Stimulated activated CD4-positive, alpha-beta T cell treated with anti-CD3 and anti-CD28 coated beads, Interleukin-4, amount 100 ng/mL, for 4 hours (primary cell): ENCODE measurements around the gene PALLD.

Source experiments
- DNase-seq, 2 experiments: peaks; one replicate each; pipeline ENCODE4 v3.0.0-alpha.2; 2020

PALLD gene

DNA sequence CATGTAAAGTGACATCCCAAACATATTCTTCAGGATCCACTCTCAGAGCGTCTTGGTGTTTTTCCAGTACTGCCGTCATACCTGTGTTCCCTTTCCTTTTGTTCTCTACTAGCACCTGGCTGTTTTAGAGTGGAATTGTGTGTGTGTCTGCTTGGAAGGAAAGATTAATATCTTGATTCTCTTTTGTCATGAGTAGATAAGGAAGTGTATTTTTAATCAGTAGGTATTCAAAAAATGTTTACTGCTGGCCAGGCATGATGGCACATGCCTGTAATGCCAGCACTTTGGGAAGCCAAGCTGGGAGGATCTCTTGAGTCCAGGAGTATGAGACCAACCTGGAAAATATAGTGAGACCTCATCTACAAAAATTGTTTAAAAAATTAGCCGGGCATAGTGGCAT is 314.4 kb downstream of the PALLD start:
- DNase-seq, result no peak

DNA sequence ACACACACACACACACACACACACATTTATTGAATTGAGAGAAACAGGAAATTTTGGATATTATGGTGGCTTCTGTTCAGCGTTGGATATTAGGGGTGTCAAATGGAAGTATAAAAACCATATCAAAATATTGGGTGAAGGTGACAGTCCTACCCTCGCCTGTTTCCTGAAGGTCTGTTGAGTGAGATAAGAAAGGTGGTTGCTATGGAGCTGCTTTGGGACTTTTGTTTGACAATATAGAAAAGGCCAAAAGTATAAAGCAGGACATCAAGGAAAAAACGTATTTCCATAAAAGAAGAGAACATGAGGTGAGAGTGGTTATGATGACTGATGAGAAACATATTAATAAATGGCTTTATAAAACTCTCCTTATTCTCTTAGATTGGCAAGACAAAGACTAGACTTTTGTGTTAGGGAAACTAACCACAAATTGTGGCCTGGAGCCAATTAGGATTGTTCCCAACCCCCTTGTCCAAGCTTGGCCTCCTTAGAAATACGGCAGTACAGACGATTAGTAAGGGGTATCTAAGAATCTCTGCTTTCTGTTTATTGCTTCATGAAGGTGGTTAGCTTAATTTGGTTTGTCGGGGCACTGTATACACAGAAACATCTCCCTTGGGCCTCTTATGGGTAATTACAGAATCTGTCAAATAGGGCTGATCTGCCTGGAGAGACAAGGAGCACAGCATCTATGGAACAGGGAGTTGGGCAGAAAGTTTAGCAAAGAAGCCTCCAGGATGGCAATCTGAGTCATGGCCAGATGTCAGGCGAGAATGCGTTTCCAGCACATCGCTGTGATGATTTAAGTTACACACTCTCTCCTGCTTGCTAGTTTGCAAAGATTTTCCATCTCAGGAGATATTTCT is 315.2 kb downstream of the PALLD start:
- no peak for DNase-seq

- DNase-seq, result no peak
Observed at GRCh38 chr4:168812806-168813205, 316.0 kb downstream of the PALLD start.

- DNase-seq, result no peak
Observed at GRCh38 chr4:168813890-168814289, 317.0 kb downstream of the PALLD start.

DNA sequence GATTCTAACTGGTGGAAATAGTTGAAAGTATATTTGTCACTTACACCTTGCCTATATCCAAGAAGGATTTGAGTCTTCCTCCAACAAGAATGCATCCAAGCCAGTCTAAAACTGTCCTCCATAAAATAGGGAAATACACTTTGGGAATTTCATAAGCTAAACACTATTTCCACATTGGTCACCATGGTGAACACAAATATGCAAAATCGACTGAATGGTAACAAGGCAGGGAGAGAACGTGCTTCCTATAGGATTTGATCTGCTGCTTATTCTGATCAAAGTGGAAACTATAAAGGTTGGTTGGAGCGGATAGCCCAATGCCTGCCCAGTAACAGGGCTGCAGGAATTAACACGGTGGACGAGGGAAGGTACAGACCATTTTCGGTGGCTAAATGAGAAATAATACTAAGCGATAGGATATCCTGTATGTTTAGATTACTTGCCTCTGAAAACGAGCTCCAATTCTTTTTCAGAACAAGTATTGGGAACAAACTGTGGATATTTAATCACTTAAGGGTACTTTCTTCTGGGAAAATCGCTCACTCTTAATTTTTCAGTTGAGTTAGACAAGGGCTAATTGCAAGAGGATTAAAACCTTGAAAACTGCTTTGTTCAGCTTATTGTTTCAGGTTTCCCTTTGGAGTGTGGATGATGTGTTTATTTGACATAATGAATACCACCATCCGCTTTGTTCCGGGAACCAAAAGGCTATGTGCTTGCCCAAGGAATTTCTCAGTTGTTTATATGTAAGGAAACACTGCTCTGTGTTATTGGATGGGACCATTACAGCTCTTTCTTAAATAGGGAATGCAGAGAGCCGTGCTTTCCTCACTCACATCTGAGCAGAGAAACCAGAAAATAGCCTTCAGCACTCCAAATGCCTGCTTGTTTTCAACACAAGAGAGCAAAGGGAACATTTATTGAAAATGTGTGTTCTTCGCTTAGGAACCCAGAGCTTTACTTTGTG is 318.8 kb downstream of the PALLD start:
- DNase-seq, result no peak

DNA sequence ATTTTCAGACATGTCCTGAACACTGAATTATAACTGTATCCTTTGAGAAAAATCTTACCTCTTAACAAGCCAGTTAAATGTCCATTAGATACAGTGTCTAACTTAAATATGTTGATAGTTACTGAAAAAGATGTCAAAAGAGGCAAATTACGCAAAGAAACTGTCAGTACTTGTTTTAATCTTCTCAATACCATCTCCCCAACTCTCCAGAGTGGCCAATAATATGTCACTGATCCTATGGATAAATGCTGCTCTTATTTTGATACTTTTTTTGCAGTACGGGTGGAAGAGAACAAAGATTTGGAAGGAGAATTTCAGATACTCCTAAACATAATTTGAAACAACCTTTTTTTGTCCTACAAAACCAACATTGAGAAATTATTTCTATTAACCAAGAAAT is 320.5 kb downstream of the PALLD start:
- DNase-seq, result no peak

- no peak for DNase-seq
Observed at GRCh38 chr4:168822481-168822880, 325.6 kb downstream of the PALLD start.

- DNase-seq, result no peak
Observed at GRCh38 chr4:168825975-168826374, 329.1 kb downstream of the PALLD start.

DNA sequence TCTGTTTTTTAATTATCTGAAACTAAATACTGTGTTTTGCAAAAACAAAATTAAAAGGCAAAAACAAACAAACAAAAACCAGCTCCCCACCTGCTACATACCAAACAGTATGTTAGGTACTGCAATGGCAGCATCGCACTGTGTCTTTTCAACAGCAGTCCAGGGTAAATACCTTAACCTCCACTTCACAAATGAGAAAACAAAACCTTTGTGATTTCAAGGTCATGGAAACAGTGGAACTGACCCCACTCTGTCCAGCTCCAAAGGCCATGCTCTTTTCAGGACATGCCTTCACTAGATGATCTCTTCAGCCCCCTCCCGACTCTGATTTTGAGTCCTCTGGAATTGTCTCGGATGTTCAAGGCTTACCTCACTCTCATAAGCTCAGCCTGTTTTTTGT is 329.8 kb downstream of the PALLD start:
- no peak for DNase-seq

GRCh38 chr4:168830777-168831512 is 334.1 kb downstream of the PALLD start:
- no peak for DNase-seq

GRCh38 chr4:168831585-168831918 is 334.7 kb downstream of the PALLD start:
- DNase-seq, result no peak

- DNase-seq, result peak; percentile 44 to 64
Observed at GRCh38 chr4:168831919-168832762, 335.3 kb downstream of the PALLD start.

DNA sequence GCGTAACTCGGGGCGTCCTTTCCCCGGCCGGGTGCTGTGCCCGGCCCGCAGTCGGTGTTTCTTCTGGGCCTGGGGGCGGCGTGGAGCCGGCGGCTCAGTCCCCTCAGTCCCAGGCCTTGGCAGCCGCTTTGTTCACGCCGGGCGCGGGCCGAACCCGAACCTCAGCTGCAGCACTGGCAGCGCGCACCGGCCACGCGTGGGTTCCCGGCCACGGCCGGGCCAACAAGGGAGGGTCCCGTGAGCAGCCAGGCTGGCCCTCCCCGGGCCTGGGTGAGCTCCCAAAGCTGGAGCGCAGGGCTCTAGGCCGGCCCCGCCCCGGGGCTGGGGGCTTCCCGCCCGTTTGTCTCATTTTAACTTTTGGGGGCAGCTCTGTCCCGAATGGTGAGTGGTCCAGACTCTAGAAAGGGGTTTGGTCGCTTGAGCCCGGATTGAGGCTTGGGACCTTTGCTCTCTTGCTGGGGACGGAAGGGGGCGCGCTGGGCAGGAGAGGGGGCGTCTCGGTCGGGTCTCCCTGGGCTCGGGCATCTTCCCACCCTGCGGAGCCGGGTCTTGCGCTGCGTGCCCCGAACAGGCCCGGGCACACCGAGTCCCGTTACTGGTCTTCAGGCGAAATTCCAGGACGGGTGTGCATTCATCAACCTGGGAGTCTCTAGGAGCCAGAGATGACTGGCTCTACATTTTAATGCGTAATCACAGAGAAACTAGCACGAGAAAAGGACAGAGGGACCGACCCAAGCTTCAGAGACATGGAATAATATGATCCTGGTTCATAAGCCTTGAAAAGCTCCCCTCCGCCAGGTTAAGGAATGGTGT is 336.1 kb downstream of the PALLD start:
- no peak for DNase-seq

DNA sequence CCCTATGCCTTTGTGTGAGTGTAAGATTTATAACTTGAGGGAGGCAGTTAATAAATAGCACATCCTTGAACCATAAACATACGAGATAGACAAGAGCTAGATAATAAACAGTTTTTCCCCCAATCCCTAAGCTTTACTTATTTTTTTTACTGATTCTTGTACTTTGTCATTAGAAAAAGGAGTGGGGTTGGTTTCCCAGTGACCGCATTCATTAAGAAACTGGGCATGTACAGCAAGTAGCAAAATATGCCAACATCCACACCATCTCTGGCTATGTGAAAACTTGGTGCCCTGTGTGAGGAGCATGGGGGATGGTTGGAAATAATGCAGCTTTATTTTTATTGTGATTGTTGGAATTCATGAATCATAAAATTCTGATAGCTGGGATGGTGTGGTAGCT is 337.0 kb downstream of the PALLD start:
- no peak for DNase-seq

DNA sequence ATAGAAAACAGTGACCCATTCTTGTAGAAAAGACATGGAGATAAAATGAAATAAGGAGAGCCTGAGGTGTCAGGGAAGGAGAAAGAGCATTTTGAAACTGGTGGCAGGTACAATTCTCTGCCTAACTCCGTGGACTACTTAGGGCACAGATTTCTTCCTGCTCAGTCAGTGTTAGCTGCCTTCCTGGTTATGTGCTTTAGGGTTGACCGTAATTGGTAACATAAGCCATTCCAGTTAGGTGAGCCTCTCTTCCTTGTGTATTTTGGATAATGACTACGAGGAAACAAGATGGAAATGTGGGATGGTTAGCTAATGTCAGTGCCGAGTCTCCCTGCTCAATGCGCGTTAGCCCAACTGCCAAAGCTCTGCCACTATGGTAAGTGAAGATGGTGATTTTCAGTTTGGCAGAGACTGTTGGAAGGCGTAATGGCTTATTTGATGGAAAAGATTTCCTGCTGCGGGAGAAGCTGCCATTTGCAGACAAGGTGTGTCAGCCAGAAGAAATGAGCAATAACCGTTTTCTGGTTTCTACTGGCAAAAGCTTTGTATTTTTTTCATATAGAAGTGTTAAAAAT is 339.1 kb downstream of the PALLD start:
- no peak for DNase-seq

GRCh38 chr4:168836490-168836889 is 339.6 kb downstream of the PALLD start:
- DNase-seq, result no peak

GRCh38 chr4:168837922-168838321 is 341.1 kb downstream of the PALLD start:
- no peak for DNase-seq

DNA sequence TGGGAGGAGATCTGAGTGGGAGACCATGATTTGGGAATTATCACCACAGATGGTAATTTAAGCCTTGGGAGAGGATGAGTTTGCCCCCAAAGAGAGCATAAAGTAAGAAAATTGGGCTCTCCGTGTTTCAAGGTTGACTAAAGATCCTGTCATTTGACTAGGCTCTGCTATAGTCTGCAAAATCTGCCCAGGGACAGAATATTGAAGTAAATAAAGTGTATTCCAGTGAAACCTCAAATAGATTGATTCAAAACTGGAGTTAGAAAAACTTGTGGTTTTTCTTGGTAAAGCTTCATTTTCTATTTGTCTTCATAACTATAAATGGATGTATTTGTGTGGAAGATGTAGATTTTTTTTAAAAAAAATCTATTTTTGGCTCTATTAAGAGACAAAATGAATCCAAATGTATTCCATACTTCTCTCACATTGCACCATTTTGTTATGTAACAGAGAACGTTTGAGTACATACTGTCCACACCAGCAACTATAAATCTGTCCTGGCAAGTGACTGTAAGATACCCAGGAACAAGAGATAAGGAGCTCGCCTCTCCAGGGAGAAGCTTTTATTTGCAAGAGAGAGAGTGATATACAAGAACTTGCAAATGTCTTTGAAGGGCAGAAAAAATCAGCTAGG is 343.0 kb downstream of the PALLD start:
- DNase-seq, result no peak

- no peak for DNase-seq
Observed at GRCh38 chr4:168840392-168840763, 343.5 kb downstream of the PALLD start.

- no peak for DNase-seq
Observed at GRCh38 chr4:168841000-168841671, 344.3 kb downstream of the PALLD start.
